Endometrium (tissue), 2 donors: ENCODE results near the gene PXMP4.
"Not testable (repeated sequence)": the region's sequence is repeated elsewhere in the genome, so short reads cannot be mapped to it uniquely, and the experiment has no call there.

ENCODE experiments used
- FAIRE-seq: peaks from 2 replicates; lab custom pipeline; 2012; peaks lifted over from hg19 to GRCh38; lab: Jason Lieb, UNC
- donor health status: control.
- donor health status: control.

The PXMP4 gene

DNA sequence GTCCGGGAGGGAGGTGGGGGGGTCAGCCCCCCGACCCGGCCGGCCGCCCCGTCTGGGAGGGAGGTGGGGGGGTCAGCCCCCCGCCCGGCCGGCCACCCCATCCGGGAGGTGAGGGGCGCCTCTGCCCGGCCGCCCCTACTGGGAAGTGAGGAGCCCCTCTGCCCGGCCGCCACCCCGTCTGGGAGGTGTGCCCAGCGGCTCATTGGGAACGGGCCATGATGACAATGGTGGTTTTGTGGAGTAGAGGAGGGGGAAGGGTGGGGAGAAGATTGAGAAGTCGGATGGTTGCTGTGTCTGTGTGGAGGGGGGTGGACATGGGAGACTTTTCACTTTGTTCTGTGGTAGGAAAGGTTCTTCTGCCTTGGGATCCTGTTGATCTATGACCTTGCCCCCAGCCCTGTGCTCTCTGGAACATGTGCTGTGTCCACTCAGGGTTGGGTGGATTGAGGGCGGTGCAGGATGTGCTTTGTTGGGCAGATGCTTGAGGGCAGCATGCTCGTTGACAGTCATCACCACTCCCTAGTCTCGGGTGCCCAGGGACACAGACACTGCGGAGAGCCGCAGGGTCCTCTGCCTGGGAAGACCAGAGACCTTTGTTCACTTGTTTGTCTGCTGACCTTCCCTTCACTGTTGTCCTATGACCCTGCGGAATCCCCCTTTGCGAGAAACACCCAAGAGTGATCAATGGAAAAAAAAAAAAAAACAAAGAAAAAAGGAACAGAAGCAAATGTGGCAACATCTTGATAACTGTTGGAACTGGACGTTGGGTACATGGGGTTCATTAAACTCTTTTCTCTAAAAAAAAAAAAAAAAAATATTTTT, 18.3 kb downstream of the PXMP4 start:
- no peak for FAIRE-seq

DNA sequence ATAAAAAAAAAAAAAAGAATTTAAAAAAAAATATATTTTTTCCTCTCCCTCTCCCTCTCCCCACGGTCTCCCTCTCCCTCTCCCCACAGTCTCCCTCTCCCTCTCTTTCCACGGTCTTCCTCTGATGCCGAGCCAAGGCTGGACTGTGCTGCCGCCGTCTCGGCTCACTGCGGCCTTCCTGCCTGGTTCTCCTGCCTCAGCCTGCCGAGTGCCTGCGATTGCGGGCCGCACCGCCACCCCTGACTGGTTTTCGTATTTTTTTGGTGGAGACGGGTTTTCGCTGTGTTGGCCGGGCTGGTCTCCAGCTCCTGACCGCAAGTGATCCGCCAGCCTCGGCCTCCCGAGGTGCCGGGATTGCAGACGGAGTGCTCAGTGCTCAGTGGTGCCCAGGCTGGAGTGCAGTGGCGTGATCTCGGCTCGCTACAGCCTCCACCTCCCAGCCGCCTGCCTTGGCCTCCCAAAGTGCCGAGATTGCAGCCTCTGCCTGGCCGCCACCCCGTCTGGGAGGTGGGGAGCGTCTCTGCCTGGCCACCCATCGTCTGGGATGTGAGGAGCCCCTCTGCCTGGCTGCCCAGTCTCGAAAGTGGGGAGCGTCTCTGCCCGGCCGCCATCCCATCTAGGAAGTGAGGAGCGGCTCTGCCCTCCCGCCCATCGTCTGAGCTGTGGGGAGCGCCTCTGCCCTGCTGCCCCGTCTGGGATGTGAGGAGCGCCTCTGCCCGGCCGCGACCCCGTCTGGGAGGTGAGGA, 19.2 kb downstream of the PXMP4 start:
- not testable (repeated sequence) for FAIRE-seq

DNA sequence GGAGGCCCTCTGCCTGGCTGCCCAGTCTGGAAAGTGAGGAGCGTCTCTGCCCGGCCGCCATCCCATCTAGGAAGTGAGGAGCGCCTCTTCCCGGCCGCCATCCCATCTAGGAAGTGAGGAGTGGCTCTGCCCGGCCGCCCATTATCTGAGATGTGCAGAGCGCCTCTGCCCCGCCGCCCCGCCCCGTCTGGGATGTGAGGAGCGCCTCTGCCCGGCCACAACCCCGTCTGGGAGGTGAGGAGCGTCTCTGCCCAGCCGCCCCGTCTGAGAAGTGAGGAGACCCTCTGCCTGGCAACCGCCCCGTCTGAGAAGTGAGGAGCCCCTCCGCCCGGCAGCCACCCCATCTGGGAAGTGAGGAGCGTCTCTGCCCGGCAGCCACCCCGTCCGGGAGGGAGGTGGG, 21.1 kb downstream of the PXMP4 start:
- not testable (repeated sequence) for FAIRE-seq

DNA sequence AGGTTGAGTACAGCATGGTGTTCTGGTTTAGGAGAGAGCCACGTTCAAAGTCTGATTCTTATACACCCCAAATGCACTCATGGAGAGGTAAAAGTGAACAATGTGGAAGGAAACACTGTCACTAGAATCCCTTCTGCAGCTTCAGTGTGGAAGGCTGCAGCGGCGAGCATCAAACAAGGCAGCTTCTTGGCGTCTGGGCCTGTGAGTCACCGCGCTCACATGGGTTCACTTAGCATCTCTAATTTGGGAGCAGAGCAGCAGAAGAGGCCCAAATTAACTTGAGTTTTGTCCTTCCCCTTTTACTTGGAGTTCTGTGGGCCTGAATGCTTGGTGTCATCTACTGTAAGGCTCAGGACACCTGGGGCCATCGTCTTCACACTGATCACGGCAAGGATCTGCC, 23.0 kb downstream of the PXMP4 start:
- FAIRE-seq = no peak

DNA sequence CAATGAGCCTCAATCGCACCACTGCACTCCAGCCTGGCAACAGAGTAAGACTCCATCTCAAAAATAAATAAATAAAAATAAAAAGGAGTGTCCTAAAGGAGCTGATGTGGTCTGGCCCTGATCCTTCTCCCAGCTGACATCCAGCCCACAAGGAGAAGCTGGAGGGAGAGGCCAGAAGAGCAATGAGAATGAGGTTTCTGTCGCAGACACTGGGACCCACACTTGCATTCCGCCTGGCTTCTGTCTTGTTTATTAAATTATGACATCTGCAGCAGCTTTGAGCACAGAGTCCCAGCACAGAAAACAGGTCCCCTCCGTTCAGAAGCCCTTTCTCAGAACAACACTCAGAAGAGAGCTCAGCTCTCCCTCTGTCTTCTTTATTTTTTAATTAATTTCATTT, 23.7 kb downstream of the PXMP4 start:
- FAIRE-seq = no peak

DNA sequence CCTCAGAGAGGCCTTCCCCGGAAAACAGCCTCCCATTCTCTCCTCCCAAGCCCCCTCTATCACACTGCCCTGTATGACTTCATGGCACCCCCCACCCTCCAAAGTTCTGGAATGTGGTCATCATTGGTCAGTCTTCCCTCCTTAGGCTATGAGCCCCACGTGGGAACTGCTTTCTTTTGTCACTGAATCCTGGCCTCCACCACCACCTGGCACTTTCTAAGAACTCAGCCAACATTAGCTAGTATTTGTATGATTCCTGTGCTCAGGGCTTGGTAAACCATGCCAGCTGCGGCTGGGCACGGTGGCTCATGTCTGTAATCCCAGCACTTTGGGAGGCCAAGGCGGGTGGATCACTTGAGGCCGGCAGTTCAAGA, 25.5 kb downstream of the PXMP4 start:
- no peak for FAIRE-seq

DNA sequence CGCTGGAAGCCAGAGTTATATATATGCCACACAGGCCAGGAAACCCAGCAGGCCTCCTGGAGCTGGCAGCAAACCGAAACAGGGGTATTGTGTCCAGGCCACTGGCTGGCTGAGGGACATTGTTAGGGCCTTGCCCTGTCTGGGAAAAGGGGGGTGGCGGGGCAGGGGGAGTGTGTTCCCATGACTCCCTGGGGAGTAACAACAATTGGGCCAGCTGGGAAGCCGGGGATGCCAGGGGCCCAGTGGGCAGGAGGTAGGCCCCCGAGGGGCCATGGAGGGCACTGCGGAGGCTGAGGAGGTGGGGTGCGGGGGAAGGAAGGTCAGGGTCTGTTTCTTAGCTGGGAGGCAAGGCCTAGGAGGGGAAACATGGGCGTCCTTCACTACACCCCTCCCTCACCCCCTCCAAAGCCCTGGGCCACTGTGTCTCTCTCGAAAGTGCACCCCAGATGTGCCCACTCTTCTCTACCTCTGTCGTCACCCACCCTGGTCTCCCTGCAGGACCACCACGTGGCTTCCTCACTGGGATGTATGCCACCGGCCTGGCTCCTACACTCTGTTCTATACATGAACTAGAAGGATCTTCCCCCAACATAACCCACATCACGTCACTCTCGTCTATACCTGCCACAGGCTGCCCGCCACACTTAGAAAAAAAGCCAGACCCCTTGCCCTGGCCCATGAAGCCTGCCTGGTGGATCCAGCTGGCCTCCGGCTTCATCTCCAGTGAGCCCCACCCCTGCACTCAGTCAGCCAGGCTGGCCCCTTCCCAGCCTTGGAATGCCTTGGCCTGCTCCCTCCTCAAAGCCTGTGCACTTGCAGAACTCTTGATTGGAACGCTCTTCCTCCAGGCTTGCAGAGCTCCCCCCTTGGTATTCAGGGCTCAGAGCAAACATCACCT, 26.1 kb downstream of the PXMP4 start:
- no peak for FAIRE-seq

DNA sequence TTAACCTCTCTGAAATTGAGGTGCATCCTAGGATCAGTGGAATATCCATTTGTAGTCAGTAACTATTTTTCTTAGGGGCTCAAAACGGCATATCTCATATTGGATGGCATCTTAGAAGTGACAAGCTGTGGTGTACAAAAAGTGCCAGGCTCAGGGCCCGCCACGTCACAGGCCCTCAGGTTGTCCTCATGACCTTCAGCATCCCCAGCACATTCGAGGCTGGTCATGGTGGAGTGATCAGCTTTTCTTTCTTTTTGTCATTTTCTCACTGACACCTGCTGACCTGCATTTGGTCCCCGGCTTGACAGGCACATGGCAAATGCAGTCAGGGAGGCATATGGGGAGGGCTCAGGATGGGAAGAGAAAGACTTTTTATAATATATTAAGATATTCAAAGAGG, 26.8 kb downstream of the PXMP4 start:
- FAIRE-seq = no peak

DNA sequence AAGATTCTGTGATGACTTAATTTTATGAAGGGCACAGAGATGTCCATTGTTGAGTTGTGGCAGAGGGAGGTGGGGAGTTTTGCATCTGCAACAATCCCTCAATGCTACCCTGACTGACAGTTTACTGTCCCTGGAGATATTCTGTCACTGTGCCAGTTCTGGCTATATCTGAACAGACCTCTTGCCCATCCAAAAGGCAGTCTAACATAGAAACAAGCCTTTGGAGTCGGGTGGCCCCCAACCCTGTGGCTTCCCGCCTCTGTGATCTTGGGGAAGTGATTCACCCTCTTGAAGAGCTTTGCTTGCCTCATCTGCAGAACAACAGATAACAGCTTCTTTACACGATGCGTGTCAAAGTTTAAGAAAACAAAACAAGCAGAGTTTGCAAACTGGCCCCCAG, 30.1 kb downstream of the PXMP4 start:
- no peak for FAIRE-seq

DNA sequence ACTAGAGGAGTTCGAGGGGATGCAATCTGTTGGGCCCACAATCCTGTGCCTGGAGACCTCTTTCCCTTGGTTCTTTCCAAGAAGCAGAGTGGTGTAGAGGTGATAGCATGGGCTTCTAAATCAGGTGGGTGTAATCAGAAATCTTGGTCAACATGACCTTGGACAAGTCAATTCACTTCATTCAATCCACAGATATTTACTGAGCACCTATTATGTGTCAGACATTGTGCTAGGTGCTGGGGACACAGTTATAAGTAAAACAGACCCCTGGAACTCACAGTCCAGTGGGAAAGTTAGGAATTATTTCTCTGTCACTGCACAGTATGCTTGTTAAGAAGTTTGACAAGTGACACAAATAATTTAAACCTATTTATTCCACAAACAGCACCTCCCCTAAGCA, 30.6 kb downstream of the PXMP4 start:
- no peak for FAIRE-seq

DNA sequence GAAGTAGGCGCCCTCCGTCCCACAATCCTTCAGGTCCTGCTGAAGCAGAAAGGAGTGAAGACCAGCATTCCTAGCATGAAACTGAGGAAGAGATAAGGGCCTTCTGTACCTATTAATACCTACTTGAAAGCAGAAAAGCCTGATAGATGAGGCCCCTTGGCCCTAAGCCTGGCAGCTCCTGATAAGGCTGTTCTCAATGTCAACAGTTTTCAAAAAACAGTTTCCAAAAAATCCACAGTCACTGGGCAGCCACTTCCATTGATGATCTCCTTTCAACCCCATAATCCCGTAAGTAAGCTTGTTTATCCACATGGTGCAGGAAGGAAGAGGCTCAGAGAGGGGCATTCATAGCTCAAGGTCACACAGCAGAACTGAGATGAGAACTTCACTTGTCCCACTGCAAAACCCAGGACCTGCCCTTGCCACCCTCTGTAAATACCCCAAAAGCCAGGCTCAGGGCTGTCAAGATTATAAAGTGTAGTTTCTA, 31.1 kb downstream of the PXMP4 start:
- no peak for FAIRE-seq

DNA sequence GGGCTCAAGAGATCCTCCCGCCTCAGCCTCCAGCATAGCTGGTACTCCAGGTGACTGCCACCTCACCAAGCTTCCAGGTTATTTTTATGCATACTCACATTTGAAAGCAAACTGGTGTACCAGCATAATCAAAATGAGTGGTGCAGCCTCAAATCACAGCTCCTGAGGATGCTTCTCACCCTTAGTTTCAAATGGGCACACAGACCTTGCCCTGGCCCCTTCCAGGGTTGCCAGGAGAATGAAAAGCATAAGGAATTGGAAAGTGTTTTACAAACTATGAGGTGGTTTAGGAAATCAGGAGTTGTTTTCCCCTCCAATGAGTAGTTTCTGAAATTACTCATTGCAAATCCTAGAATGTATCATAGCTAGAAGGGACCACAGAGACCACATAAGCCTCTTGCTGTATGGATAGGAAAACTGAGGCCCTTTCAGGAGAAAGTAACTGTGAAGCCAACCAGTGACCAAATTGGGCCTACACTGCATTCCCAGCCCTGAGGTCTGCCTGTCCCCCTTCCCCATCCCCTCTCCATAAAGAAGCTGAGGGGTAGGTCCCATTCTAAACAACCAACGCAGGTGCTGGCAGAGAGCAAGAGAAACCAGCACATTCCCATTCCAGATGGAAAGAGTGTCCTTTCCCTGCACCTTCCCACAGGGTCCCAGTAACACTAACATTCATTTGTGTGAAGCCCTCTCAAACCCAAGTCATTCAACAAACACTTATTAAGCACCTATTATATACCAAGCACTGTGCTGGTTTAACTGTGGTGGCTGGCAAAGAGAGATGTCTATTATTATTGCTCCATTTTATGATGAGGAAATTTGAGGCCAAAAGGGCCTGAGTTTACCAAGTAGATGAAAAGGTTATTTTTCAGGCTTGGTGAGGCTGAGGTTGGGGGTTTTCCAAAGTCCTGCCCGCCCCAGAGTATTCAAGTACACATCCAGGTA, 31.8 kb downstream of the PXMP4 start:
- no peak for FAIRE-seq

DNA sequence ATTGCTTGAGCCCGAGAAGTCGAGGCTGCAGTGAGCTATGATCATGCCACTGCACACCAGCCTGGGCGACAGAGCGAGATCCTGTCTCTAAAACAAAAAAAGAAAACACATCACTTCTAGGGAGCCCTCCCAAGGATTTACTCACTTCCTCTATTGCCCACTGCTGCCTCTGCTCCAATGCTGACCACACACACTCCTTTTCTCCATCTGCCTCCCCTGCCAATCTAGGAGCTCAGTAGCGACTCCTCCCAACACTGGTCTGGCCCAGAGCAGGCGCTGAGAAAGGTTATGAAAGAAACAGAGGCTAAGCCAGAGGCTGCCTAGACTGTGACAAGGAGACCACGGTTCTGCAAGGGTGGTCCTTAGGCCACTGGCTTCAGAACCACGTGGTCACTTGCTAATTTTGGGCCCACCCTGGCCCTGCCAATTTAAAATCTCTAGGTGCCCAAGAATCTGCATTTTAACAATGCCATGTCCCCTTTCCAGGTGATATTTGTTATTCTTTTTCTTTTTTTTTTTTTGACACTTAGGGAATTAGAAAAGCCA, 32.7 kb downstream of the PXMP4 start:
- FAIRE-seq = no peak

DNA sequence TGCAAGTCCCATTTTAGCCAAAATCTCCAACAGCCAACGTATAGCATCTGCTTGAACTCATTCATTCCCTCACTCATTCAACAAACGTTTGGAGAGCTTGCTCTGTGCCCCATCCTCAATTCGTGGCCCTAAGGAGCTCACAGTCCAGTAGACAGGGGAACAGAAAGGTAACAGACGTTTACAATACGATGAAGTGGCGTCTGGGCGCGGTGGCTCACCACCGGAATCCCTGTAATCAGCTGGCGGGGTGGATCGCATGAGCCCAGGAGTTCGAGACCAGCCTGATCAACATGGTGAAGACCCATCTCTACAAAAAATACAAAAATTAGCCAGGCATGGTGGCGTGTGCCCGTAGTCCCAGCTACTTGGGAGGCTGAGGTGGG, 33.1 kb downstream of the PXMP4 start:
- no peak for FAIRE-seq

DNA sequence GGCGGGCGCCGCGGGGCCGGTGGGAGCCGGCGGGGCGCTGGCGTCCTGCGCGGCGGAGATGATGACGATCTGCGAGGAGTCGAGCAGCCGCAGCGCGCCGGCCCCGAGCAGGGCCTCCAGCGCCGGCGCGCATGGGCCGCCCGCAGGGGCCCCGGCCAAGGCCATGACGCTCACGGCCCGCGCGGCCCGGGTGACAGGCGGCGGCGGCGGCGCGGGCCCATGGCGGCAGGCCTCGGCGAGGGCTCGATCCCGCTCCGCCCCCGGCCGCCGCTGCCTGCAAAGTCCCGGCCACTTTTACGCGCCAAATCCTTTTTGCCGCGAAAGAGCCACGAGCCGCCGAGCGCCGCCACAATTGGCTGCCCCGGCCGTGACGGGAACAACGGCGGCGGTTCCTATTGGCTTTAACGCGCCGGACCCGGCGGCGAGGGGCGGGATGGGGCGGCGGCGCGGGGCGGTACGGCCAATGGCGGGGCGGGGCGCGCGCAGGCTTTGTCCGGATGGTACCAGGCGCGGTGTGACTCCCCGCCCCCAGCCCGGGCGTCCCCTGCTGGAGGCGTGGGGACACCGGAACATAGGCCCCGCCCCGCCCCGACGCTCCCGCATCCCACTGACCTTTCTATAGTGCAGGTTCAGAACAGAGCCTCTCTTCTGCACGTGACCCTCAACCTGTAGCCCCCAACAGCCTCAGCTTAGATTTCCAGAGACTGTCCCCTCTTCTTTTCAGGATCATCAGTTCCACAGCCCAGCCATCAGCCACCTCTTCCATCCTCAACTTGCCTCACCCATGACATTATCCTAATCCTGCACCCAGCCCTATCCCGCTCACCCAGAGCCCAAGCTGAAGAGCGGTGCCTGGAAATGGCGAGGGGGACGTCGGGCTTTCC, 33.8 kb downstream of the PXMP4 start, which contains the start of gene E2F1:
E2F1 (minus strand) TSS at position 286 of the 884 bp plus-strand sequence; CDS start at position 165, 121 bp downstream.
- FAIRE-seq = no peak

DNA sequence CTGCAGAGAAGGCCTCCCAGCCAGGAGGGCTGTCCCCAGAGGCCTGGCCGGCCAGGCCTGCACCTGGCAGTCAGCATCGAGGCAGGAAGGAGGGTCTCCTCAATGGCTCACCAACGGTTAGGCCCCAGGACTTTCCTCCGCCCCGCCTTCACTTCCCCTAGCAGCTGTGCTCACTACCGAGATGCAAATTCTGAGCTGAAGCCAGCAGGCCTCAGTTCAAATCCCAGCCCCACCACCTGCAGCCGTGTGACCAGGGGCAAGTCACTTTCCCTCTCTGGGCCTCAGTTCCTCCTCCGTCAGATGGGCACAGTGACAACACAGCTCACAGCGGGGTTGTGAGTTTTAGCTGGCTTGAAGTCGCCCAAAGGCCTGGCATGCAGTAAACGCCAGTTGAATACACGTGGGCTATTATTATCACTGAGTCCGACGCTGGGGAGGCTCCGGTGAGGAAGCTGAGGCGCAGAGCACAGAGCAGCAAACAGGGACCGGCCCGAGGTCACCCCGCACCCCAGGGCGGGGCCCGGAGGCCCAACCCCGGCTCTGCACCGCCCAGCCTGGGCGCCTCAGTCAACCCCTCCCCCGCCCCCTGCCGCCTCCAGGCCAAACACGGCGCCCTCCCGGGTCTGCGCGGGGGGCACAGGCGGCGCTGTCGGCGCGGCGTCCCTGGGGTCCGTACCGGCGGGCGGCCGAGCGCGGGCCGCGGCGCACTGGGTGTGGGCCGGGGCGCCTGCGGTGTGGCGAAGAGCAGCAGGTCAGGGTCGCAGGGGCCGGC, 34.6 kb downstream of the PXMP4 start:
- no peak for FAIRE-seq

DNA sequence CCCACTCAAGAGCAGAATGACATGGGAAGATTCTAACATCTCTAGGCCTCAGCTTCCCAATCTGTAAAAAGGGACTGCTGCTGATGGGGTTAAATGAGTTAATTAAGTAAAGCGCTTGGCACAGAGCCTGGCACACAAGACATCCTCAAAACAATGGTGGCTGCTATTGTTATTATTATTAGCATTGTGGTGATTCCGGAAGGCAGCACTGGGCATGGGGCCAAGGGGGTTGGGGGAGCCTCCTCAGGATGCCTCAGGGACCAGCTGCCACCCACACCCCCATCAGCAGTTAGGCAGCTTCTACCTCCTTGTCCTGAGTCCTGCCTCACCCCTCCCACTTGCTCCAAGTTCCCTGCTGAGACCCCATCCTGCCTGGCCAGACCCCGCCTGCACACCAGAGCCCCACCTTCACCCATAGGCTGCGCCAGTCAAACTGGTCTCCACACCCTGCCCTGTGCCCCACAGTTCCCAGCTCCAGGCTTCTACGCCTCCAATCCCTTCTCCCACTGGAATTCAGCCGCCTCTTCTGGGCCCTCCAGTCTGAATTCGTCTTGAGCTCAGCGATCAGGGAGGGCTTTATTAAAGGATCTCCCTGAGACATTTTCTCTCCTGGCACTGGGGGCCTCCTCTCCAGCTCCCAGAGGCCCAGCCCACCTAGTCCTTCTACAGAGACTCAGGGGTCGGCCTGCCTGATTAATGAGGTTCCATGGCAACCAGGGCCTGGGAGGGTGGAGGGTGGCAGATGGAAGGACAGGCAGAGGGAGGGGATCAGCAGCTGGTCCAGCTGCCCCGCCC, 35.4 kb downstream of the PXMP4 start:
- no peak for FAIRE-seq

DNA sequence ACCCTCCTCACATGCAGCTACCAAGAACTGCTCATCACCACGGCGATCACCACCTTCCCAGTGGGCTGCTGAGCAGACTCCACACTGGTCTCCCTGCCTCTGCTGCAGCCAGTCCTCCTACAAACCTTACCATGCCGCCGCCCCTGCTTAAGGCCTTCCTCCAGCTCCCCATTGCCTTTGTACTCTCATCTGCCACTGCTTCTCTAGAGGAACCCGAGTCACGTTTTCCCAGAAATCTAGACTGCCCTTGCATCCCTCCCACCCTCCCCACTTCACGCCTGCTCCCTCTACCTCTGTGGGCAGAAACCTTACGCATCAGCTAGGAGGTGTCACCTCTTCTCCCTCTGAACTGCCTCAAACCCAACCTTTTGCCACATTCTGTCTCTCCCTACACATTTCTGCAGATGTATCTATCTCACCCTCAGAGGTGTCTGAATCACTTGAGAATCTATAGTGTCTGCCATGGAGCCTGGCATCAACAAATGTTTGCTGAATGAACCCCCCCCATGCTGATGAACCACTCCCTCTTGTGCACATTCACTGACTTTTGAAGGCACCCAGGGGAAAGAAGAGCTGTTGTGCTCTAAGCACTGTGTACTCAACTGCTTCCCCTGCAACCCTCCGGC, 38.3 kb downstream of the PXMP4 start:
- no peak for FAIRE-seq
